GM12873 (cell line): ENCODE measurements around the gene TOR1A.

Source experiments
- CTCF ChIP-seq: IDR thresholded peaks from 2 replicates; pipeline ENCODE4 v1.5.1; 2012; ENCODE audit warnings: low read depth, mild to moderate bottlenecking, moderate library complexity, low read length, control low read depth; ENCODE audit not compliant: insufficient read depth; ENCODE audit errors: missing control alignments

Gene TOR1A

GRCh38 chr9:129823935-129824601, at the start of gene TOR1A:
Gene TOR1A (minus strand): TSS chr9:129824136. CDS start chr9:129824085, 51 bp downstream.
- no peak for TF ChIP-seq CTCF

GRCh38 chr9:129871046-129871445, 47.1 kb upstream of the TOR1A start:
- TF ChIP-seq CTCF: no peak

GRCh38 chr9:129869585-129870501, 45.9 kb upstream of the TOR1A start:
- no peak for TF ChIP-seq CTCF

- no peak for TF ChIP-seq CTCF
Observed at GRCh38 chr9:129868872-129869486, 45.0 kb upstream of the TOR1A start.

- no peak for TF ChIP-seq CTCF
Observed at GRCh38 chr9:129868023-129868871, 44.3 kb upstream of the TOR1A start.

GRCh38 chr9:129867136-129868022, 43.4 kb upstream of the TOR1A start:
- no peak for TF ChIP-seq CTCF
